ENCODE measurements around the gene CRHR1.

The CRHR1 gene

DNA sequence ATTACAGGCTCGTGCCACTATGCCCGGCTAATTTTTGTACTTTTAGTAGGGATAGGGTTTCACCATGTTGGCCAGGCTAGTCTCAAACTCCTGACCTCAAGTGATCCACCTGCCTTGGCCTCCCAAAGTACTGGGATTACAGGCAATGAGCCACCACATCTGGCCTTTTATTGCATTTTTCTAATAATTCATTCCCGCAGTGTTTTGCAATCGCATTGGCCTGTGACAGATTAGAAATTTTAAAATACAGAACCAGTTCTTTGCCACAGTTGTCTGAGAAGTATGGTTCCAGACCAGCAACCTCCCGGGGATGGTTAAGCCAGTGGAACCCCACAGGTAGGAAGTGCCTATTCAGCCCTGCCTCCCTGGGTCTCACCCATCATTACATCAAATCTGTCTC is 3.2 kb upstream of the CRHR1 start:
- no peaks in the 10 kb centered on the region for H3K79me2 ChIP-seq (ENCODE audit: insufficient read depth, low read length)
- no peak overlapping the region for H3K27ac ChIP-seq (ENCODE audit: low read length)
- no peaks in the 10 kb centered on the region for H3K4me1 ChIP-seq (ENCODE audit: insufficient read depth, low read length)
- ATAC-seq (ENCODE audit: insufficient read depth, low read depth): no peak
- TF ChIP-seq, protein P1, sequence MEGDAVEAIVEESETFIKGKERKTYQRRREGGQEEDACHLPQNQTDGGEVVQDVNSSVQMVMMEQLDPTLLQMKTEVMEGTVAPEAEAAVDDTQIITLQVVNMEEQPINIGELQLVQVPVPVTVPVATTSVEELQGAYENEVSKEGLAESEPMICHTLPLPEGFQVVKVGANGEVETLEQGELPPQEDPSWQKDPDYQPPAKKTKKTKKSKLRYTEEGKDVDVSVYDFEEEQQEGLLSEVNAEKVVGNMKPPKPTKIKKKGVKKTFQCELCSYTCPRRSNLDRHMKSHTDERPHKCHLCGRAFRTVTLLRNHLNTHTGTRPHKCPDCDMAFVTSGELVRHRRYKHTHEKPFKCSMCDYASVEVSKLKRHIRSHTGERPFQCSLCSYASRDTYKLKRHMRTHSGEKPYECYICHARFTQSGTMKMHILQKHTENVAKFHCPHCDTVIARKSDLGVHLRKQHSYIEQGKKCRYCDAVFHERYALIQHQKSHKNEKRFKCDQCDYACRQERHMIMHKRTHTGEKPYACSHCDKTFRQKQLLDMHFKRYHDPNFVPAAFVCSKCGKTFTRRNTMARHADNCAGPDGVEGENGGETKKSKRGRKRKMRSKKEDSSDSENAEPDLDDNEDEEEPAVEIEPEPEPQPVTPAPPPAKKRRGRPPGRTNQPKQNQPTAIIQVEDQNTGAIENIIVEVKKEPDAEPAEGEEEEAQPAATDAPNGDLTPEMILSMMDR (IDR thresholded peaks at IDR 0.05; ENCODE audit: borderline replicate concordance, extremely low read depth, low read length, poor library complexity, severe bottlenecking): no peak
- TF ChIP-seq EZH2 (IDR thresholded peaks at IDR 0.05; ENCODE audit: borderline replicate concordance, low read depth, low read length, severe bottlenecking): no peak
- H3K9ac ChIP-seq (ENCODE audit: low read depth, low read length): no peak overlapping the region
- H3K4me2 ChIP-seq (ENCODE audit: insufficient read depth, low read length): no peak overlapping the region
- no peak overlapping the region for H2AFZ ChIP-seq (ENCODE audit: low read depth, low read length)
- peaks cover 7% of the 10 kb centered on the region for H3K27me3 ChIP-seq (ENCODE audit: insufficient read depth, low read length, poor library complexity)
- H3K9me3 ChIP-seq (ENCODE audit: insufficient read depth, low read length, severe bottlenecking): no peaks in the 10 kb centered on the region
- no peak overlapping the region for H3K4me3 ChIP-seq (ENCODE audit: low read depth in 1 of 2, low read length in 2 of 2)
- no peak for DNase-seq
- H4K20me1 ChIP-seq (ENCODE audit: insufficient read depth, low read length): no peaks in the 10 kb centered on the region; the same call in 1 of the 2 replicates
- H3K36me3 ChIP-seq (ENCODE audit: insufficient read depth, low read length): no peaks in the 10 kb centered on the region

GRCh38 chr17:45782889-45783592 is 1.1 kb upstream of the CRHR1 start:
- Histone ChIP-seq H3K79me2 (ENCODE audit: insufficient read depth, low read length) (no peaks in the 10 kb centered on the region), H3K4me1 (ENCODE audit: insufficient read depth, low read length) (no peaks in the 10 kb centered on the region), H3K36me3 (ENCODE audit: insufficient read depth, low read length) (no peaks in the 10 kb centered on the region), H3K27ac (ENCODE audit: low read length) (no peak overlapping the region), H2AFZ (ENCODE audit: low read depth, low read length) (no peak overlapping the region), H3K9me3 (ENCODE audit: insufficient read depth, low read length, severe bottlenecking) (no peaks in the 10 kb centered on the region), H3K4me2 (ENCODE audit: insufficient read depth, low read length) (no peak overlapping the region), H3K9ac (ENCODE audit: low read depth, low read length) (no peak overlapping the region), H3K4me3 (ENCODE audit: low read depth in 1 of 2, low read length in 2 of 2) (no peak overlapping the region), H3K27me3 (ENCODE audit: insufficient read depth, low read length, poor library complexity) (peaks cover 14% of the 10 kb centered on the region), H4K20me1 (ENCODE audit: insufficient read depth, low read length) (no peaks in the 10 kb centered on the region; the same call in 1 of the 2 replicates)
- DNase-seq: no peak
- TF ChIP-seq EZH2 (IDR thresholded peaks at IDR 0.05; ENCODE audit: borderline replicate concordance, low read depth, low read length, severe bottlenecking): no peak
- TF ChIP-seq, protein P1 (IDR thresholded peaks at IDR 0.05; ENCODE audit: borderline replicate concordance, extremely low read depth, low read length, poor library complexity, severe bottlenecking): peak; percentile 36
- ATAC-seq (ENCODE audit: insufficient read depth, low read depth): no peak

- no peak for DNase-seq
- H3K4me1 ChIP-seq (ENCODE audit: insufficient read depth, low read length): no peaks in the 10 kb centered on the region
- H3K4me3 ChIP-seq (ENCODE audit: low read depth in 1 of 2, low read length in 2 of 2): no peak overlapping the region
- no peaks in the 10 kb centered on the region for H3K36me3 ChIP-seq (ENCODE audit: insufficient read depth, low read length)
- H2AFZ ChIP-seq (ENCODE audit: low read depth, low read length): no peak overlapping the region
- no peaks in the 10 kb centered on the region for H3K9me3 ChIP-seq (ENCODE audit: insufficient read depth, low read length, severe bottlenecking)
- TF ChIP-seq EZH2 (IDR thresholded peaks at IDR 0.05; ENCODE audit: borderline replicate concordance, low read depth, low read length, severe bottlenecking): no peak
- TF ChIP-seq, protein P1 (IDR thresholded peaks at IDR 0.05; ENCODE audit: borderline replicate concordance, extremely low read depth, low read length, poor library complexity, severe bottlenecking): no peak
- H3K9ac ChIP-seq (ENCODE audit: low read depth, low read length): no peak overlapping the region
- no peaks in the 10 kb centered on the region; the same call in 1 of the 2 replicates for H4K20me1 ChIP-seq (ENCODE audit: insufficient read depth, low read length)
- H3K27ac ChIP-seq (ENCODE audit: low read length): no peak overlapping the region
- no peaks in the 10 kb centered on the region for H3K79me2 ChIP-seq (ENCODE audit: insufficient read depth, low read length)
- ATAC-seq (ENCODE audit: insufficient read depth, low read depth): no peak
- peaks cover 16% of the 10 kb centered on the region for H3K27me3 ChIP-seq (ENCODE audit: insufficient read depth, low read length, poor library complexity)
- H3K4me2 ChIP-seq (ENCODE audit: insufficient read depth, low read length): no peak overlapping the region
Observed at GRCh38 chr17:45783593-45784292, 377 bp upstream of the CRHR1 start.
